WTC11 (cell line): Measurements from ENCODE around the gene SGCA. TPM values are rescaled to one million over a fixed set of nuclear protein-coding genes. Genes with fewer than 3 reads are reported as not detected.

ENCODE experiments used
- ATAC-seq: fragments of 200-7000 bp; cut with Tn5 transposase; 2 replicates; pipeline ENCODE4 v1.10.0; 2021; ENCODE audit warnings: mild to moderate bottlenecking, moderate library complexity
- CTCF ChIA-PET: fragments of 300-600 bp; sonication (Branson Sonifier 250); formaldehyde crosslinking; loops from one replicate; lab custom pipeline; 2021; ENCODE audit warnings: antibody characterized with exemption; lab: Charles Lee
- POLR2A ChIA-PET: fragments of 350-600 bp; sonication (Branson Sonifier 250); formaldehyde crosslinking; loops from one replicate; lab custom pipeline; 2021; ENCODE audit warnings: antibody characterized with exemption; lab: Charles Lee
- DNase-seq: peaks from one replicate; pipeline ENCODE4 v3.0.0; 2021; ENCODE audit warnings: low spot score
- H3K27ac Mint-ChIP-seq: 2 replicates; pipeline ENCODE4 v1.8.0; 2021; ENCODE audit warnings: mixed read lengths
- H3K27me3 Mint-ChIP-seq: 2 replicates; pipeline ENCODE4 v1.8.0; 2021; ENCODE audit warnings: low read depth, mild to moderate bottlenecking, moderate library complexity, mixed read lengths
- H3K36me3 Mint-ChIP-seq: 2 replicates; pipeline ENCODE4 v1.8.0; 2021; ENCODE audit warnings: mixed read lengths
- H3K4me1 Mint-ChIP-seq: 2 replicates; pipeline ENCODE4 v1.8.0; 2022; ENCODE audit warnings: mixed read lengths
- H3K4me3 Mint-ChIP-seq: 2 replicates; pipeline ENCODE4 v1.8.0; 2021; ENCODE audit warnings: mild to moderate bottlenecking, moderate library complexity, mixed read lengths
- H3K9me3 Mint-ChIP-seq: 2 replicates; pipeline ENCODE4 v1.8.0; 2021; ENCODE audit warnings: mixed read lengths
- CTCF ChIP-seq: fragments of 200-600 bp; IDR thresholded peaks from 2 replicates; pipeline ENCODE4 v1.8.0; 2022; ENCODE audit warnings: antibody characterized with exemption
- E2F5 ChIP-seq: sonication (generic); formaldehyde crosslinking; IDR thresholded peaks from 2 replicates; pipeline ENCODE4 v1.8.1; 2022; ENCODE audit warnings: mild to moderate bottlenecking, moderate library complexity, missing genetic modification reagents
- FOXP4 ChIP-seq: sonication (generic); formaldehyde crosslinking; IDR thresholded peaks from 2 replicates; pipeline ENCODE4 v1.8.0; 2022; ENCODE audit warnings: mild to moderate bottlenecking, missing genetic modification reagents
- GABPB1 ChIP-seq: sonication (generic); formaldehyde crosslinking; IDR thresholded peaks from 2 replicates; pipeline ENCODE4 v1.8.1; 2023; ENCODE audit warnings: mild to moderate bottlenecking, missing genetic modification reagents
- HMGXB4 ChIP-seq: sonication (generic); formaldehyde crosslinking; IDR thresholded peaks from 2 replicates; pipeline ENCODE4 v1.8.1; 2023; ENCODE audit warnings: mild to moderate bottlenecking, moderate library complexity, missing genetic modification reagents
- MAX ChIP-seq: sonication (generic); formaldehyde crosslinking; IDR thresholded peaks from 2 replicates; pipeline ENCODE4 v1.8.0; 2022; ENCODE audit warnings: mild to moderate bottlenecking, missing genetic modification reagents
- MLX ChIP-seq: sonication (generic); formaldehyde crosslinking; IDR thresholded peaks from 2 replicates; pipeline ENCODE4 v1.8.1; 2023; ENCODE audit warnings: mild to moderate bottlenecking, missing genetic modification reagents, moderate library complexity
- SP1 ChIP-seq: sonication (generic); formaldehyde crosslinking; conservative IDR thresholded peaks from 2 replicates; pipeline ENCODE4 v1.8.1; 2022; ENCODE audit warnings: missing genetic modification reagents
- TEAD4 ChIP-seq: sonication (generic); formaldehyde crosslinking; IDR thresholded peaks from 2 replicates; pipeline ENCODE4 v1.8.0; 2022; ENCODE audit warnings: mild to moderate bottlenecking, missing genetic modification reagents
- ZNF512 ChIP-seq: sonication (generic); formaldehyde crosslinking; IDR thresholded peaks from 2 replicates; pipeline ENCODE4 v1.8.1; 2022; ENCODE audit warnings: missing genetic modification reagents, borderline replicate concordance
- total RNA-seq: library from RNA; stranded (reverse); gene quantifications from 3 replicates; pipeline ENCODE4 v1.2.3, GENCODE V29; 2021

SGCA gene
- total RNA-seq, 1 experiment from 2014 or later: 1.0 TPM

- ATAC-seq: no peak
- Mint-ChIP-seq H3K4me1 (peaks cover 37% of the 10 kb centered on the region), H3K27me3 (peaks cover 19% of the 10 kb centered on the region), H3K27ac (peak within 1 kb of the TSS; percentile 95), H3K4me3 (peak within 1 kb of the TSS; percentile 75), H3K9me3 (no peaks in the 10 kb centered on the region), H3K36me3 (no peaks in the 10 kb centered on the region)
- CTCF ChIA-PET: interaction anchor here (0.8 to 6.2 kb wide), 17 partner anchors 10 to 124 kb away, joined by 3 to 52 read pairs (median 8); partner anchors contain the start of genes PDK2 and TMEM92
- POLR2A ChIA-PET: no interaction called here
- no peak for DNase-seq
- no peak for TF ChIP-seq TEAD4 (CRISPR knock-in tag)
- TF ChIP-seq E2F5 (CRISPR knock-in tag): peak; percentile 58; the same call in 1 of the 2 replicates
Measured at GRCh38 chr17:50150354-50151040, 15.3 kb upstream of the SGCA start, which contains the start of gene PPP1R9B. PPP1R9B (minus strand) TSS chr17:50150677; CDS start chr17:50150513, 164 bp downstream.

- CTCF ChIA-PET: interaction anchor here (0.5 to 6.2 kb wide), 24 partner anchors 10 to 246 kb away, joined by 3 to 52 read pairs (median 8); partner anchors contain the start of genes LRRC59, PDK2, SAMD14 and SGCA
- Mint-ChIP-seq H3K4me3 (peak overlapping the region; percentile 75), H3K27ac (peak overlapping the region; percentile 95), H3K9me3 (no peaks in the 10 kb centered on the region), H3K27me3 (peaks cover 19% of the 10 kb centered on the region), H3K4me1 (peaks cover 38% of the 10 kb centered on the region), H3K36me3 (no peaks in the 10 kb centered on the region)
- peak; percentile 58 for ATAC-seq
- DNase-seq: peak; percentile 92
- POLR2A ChIA-PET: interaction anchor here (0.7 to 1.9 kb wide), 4 partner anchors 10 to 57 kb away, joined by 3 to 22 read pairs (median 4); no protein-coding TSS in a partner anchor
- TF ChIP-seq ZNF512 (CRISPR knock-in tag) (no peak), SP1 (peak; percentile 56; the same call in 1 of the 2 replicates)
Measured at GRCh38 chr17:50151041-50151936, 14.5 kb upstream of the SGCA start.

GRCh38 chr17:50151937-50152547, 13.8 kb upstream of the SGCA start:
- H3K4me3 Mint-ChIP-seq: peak overlapping the region; percentile 75
- DNase-seq (peak; percentile 82), ATAC-seq (peak; percentile 66)
- ChIA-PET POLR2A (interaction anchor here (1.1 to 1.9 kb wide), 3 partner anchors 9 to 51 kb away, joined by 3 to 22 read pairs (median 4); no protein-coding TSS in a partner anchor), CTCF (interaction anchor here (0.8 to 6.2 kb wide), 24 partner anchors 9 to 246 kb away, joined by 3 to 52 read pairs (median 8); partner anchors contain the start of genes LRRC59, PDK2, SAMD14 and SGCA)
- H3K27me3 Mint-ChIP-seq: peaks cover 19% of the 10 kb centered on the region
- no peaks in the 10 kb centered on the region for H3K36me3 Mint-ChIP-seq
- H3K27ac Mint-ChIP-seq: peak overlapping the region; percentile 70
- H3K9me3 Mint-ChIP-seq: no peaks in the 10 kb centered on the region
- H3K4me1 Mint-ChIP-seq: peaks cover 32% of the 10 kb centered on the region
- TF ChIP-seq MAX (CRISPR knock-in tag) (no peak), HMGXB4 (CRISPR knock-in tag) (no peak), CTCF (no peak), SP1 (peak; percentile 70), MLX (CRISPR knock-in tag) (no peak), FOXP4 (no peak), E2F5 (CRISPR knock-in tag) (no peak), GABPB1 (CRISPR knock-in tag) (peak; percentile 51)
